Measurements from ENCODE around the gene CNNM4. TPM values are rescaled to one million over a fixed set of nuclear protein-coding genes. Genes with fewer than 3 reads are reported as not detected.

The CNNM4 gene
- total RNA-seq, 1 experiment from 2014 or later = 12.5 TPM

DNA sequence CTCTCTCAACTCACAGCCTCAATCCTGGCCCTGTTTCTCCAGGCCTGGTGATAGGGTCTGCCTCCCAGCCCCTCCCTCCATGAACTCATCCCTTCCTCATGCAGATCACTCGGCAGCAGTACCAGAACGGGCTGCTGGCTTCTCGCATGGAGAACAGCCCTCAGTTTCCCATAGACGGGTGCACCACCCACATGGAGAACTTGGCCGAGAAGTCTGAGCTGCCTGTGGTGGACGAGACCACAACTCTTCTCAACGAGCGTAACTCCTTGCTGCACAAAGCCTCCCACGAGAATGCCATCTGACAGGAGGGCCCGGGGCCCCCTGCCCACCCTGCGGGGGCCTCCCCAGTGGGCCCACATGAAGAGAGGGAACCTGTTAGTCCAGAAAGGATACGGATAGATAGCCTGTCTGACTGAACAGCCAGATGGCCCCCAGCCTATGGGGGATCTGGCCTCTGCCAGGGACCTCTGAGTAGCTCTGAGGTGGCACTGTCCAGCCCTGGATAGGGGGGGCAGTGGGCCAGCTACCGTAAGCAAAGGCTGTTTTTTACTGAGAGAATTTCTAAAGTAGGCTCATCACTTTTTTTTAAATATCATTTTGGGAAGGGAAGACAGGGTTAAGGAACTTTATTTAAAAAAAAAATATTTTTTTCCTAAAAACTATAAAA is 48.6 kb downstream of the CNNM4 start:
- ChIA-PET POLR2A (ENCODE audit: unreplicated experiment) (no interaction called here), CTCF (no interaction called here)
- intact Hi-C loops (cut with micrococcal nuclease) = no loop called here
- Histone ChIP-seq H3K27ac (ENCODE audit: low read length) (no peak overlapping the region), H4K20me1 (ENCODE audit: low read length) (no peaks in the 10 kb centered on the region), H3K4me1 (ENCODE audit: insufficient read depth, low read length) (no peaks in the 10 kb centered on the region), H3K4me3 (ENCODE audit: low read length) (no peak overlapping the region), H2AFZ (ENCODE audit: low read length) (no peak overlapping the region), H3K27me3 (ENCODE audit: low read length) (no peaks in the 10 kb centered on the region), H3K9ac (ENCODE audit: low read length) (no peak overlapping the region), H3K36me3 (ENCODE audit: low read depth, low read length) (no peaks in the 10 kb centered on the region), H3K9me3 (ENCODE audit: low read length) (no peaks in the 10 kb centered on the region), H3K9me2 (replicated peaks; ENCODE audit: low read length) (no peaks in the 10 kb centered on the region), H3K79me2 (ENCODE audit: low read length) (no peaks in the 10 kb centered on the region), H3F3A (ENCODE audit: low read length, unreplicated experiment) (no peaks in the 10 kb centered on the region), H3K4me2 (ENCODE audit: low read length) (no peak overlapping the region)
- TF ChIP-seq, protein P1, sequence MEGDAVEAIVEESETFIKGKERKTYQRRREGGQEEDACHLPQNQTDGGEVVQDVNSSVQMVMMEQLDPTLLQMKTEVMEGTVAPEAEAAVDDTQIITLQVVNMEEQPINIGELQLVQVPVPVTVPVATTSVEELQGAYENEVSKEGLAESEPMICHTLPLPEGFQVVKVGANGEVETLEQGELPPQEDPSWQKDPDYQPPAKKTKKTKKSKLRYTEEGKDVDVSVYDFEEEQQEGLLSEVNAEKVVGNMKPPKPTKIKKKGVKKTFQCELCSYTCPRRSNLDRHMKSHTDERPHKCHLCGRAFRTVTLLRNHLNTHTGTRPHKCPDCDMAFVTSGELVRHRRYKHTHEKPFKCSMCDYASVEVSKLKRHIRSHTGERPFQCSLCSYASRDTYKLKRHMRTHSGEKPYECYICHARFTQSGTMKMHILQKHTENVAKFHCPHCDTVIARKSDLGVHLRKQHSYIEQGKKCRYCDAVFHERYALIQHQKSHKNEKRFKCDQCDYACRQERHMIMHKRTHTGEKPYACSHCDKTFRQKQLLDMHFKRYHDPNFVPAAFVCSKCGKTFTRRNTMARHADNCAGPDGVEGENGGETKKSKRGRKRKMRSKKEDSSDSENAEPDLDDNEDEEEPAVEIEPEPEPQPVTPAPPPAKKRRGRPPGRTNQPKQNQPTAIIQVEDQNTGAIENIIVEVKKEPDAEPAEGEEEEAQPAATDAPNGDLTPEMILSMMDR (conservative IDR thresholded peaks at IDR 0.05; ENCODE audit: low read depth, low read length) = no peak
- TF ChIP-seq EZH2 (IDR thresholded peaks at IDR 0.05; ENCODE audit: low read length, unreplicated experiment) = no peak
- no peak for TF ChIP-seq EZH2phosphoT487 (IDR thresholded peaks at IDR 0.05; ENCODE audit: borderline replicate concordance, low read length)
- DNase-seq (no peak), ATAC-seq (no peak)
- BruUV-seq (replicated peaks) = no TSS peak

DNA sequence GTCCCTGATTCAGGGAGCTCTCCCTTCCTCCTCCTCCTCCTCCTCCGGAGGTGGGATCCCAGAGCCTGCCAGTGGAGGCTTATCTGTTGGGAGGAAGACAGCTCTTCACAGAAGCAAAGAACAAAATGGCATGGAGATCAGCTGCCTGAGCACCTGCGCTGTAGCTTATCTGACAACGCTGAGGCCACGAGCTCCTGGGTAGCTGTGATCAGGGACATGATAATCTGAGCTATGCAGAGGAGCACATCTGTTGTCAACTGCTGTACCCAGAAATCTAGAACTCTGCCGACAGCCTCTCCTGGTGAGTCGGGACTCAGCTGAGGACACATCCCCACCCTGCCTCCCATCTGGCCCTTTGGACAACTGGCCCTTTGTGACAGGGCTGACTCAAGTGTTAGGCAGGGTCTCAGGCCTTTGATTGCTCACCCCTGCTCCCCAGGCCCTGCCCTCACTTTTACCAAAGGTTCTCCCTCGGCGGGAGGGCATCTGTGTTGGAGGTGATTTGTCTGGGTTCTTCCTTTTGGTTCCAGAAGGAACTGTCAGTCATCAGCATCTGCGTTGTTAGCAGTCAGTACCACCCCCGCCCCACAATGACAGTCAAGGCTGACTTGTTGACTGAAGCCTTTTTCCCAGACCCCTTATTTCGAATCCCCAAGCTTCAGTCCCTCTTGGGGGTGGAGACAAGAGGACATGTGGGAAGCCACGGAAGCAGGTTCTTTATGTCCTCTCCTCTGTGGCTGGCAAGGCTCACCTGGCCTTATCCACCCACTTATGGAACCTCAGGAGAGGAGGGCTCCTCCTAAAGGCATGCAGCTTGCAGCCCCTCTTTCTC is 49.5 kb downstream of the CNNM4 start:
- Histone ChIP-seq H3K27ac (ENCODE audit: low read length) (no peak overlapping the region), H3K27me3 (ENCODE audit: low read length) (no peaks in the 10 kb centered on the region), H3K9ac (ENCODE audit: low read length) (no peak overlapping the region), H3K4me1 (ENCODE audit: insufficient read depth, low read length) (peaks cover 4% of the 10 kb centered on the region; the same call in 1 of the 2 replicates), H4K20me1 (ENCODE audit: low read length) (no peaks in the 10 kb centered on the region), H3K9me3 (ENCODE audit: low read length) (no peaks in the 10 kb centered on the region), H3F3A (ENCODE audit: low read length, unreplicated experiment) (no peaks in the 10 kb centered on the region), H3K79me2 (ENCODE audit: low read length) (no peaks in the 10 kb centered on the region), H3K36me3 (ENCODE audit: low read depth, low read length) (no peaks in the 10 kb centered on the region), H3K4me2 (ENCODE audit: low read length) (no peak overlapping the region), H3K4me3 (ENCODE audit: low read length) (no peak overlapping the region), H3K9me2 (replicated peaks; ENCODE audit: low read length) (no peaks in the 10 kb centered on the region), H2AFZ (ENCODE audit: low read length) (no peak overlapping the region)
- ChIA-PET POLR2A (ENCODE audit: unreplicated experiment) (no interaction called here), CTCF (no interaction called here)
- ATAC-seq = no peak
- no TSS peak for BruUV-seq (replicated peaks)
- intact Hi-C loops (cut with micrococcal nuclease) = no loop called here
- TF ChIP-seq, protein P1 (conservative IDR thresholded peaks at IDR 0.05; ENCODE audit: low read depth, low read length) = no peak
- no peak for TF ChIP-seq EZH2phosphoT487 (IDR thresholded peaks at IDR 0.05; ENCODE audit: borderline replicate concordance, low read length)
- no peak for TF ChIP-seq EZH2 (IDR thresholded peaks at IDR 0.05; ENCODE audit: low read length, unreplicated experiment)
- DNase-seq = no peak

DNA sequence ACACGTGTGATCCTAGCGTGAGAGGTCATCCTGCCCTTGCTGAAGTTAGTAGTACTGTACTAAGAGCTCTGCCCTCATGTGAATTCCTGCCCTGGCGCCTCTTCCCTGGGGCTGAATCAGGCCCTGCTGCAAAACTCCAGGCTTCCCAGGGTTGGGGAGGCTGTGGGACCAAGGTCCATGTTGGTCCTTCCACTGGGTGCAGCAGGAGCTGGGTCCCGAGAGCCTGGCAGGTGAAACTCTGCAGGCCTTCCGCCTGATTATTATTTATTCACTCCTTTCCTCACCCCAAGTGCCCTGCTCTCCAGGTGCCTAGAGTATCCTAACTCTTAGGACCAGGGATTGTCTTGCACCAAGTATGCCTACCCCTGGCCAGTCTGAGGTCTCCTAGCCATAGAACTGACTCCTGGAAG is 50.1 kb downstream of the CNNM4 start:
- no peak for ATAC-seq
- TF ChIP-seq EZH2 (IDR thresholded peaks at IDR 0.05; ENCODE audit: low read length, unreplicated experiment) (no peak), EZH2phosphoT487 (IDR thresholded peaks at IDR 0.05; ENCODE audit: borderline replicate concordance, low read length) (no peak)
- TF ChIP-seq, protein P1 (conservative IDR thresholded peaks at IDR 0.05; ENCODE audit: low read depth, low read length) = no peak
- TSS peak; percentile 30 for BruUV-seq (replicated peaks)
- H3K9me2 ChIP-seq (replicated peaks; ENCODE audit: low read length) = no peaks in the 10 kb centered on the region
- H2AFZ ChIP-seq (ENCODE audit: low read length) = no peak overlapping the region
- no peak overlapping the region for H3K27ac ChIP-seq (ENCODE audit: low read length)
- ChIA-PET POLR2A (ENCODE audit: unreplicated experiment) (no interaction called here), CTCF (no interaction called here)
- H3K4me2 ChIP-seq (ENCODE audit: low read length) = no peak overlapping the region
- intact Hi-C loops (cut with micrococcal nuclease) = no loop called here
- no peaks in the 10 kb centered on the region for H4K20me1 ChIP-seq (ENCODE audit: low read length)
- H3K27me3 ChIP-seq (ENCODE audit: low read length) = no peaks in the 10 kb centered on the region
- H3K4me3 ChIP-seq (ENCODE audit: low read length) = no peak overlapping the region
- H3K9me3 ChIP-seq (ENCODE audit: low read length) = no peaks in the 10 kb centered on the region
- peaks cover 5% of the 10 kb centered on the region; the same call in 1 of the 2 replicates for H3K4me1 ChIP-seq (ENCODE audit: insufficient read depth, low read length)
- H3K79me2 ChIP-seq (ENCODE audit: low read length) = no peaks in the 10 kb centered on the region
- DNase-seq = no peak
- H3F3A ChIP-seq (ENCODE audit: low read length, unreplicated experiment) = no peaks in the 10 kb centered on the region
- H3K9ac ChIP-seq (ENCODE audit: low read length) = no peak overlapping the region
- H3K36me3 ChIP-seq (ENCODE audit: low read depth, low read length) = no peaks in the 10 kb centered on the region
